Fibroblast of the aortic adventitia (primary cell): Measurements from ENCODE around the gene AP1S3. TPM values are rescaled to one million over a fixed set of nuclear protein-coding genes. Genes with fewer than 3 reads are reported as not detected.

ENCODE experiments used
- DNase-seq: peaks from one replicate; pipeline ENCODE4 v3.0.0-alpha.2; 2010; ENCODE audit warnings: low read depth
- H3K4me3 ChIP-seq: 2 replicates; pipeline ENCODE4 v1.5.1; 2011; ENCODE audit warnings: low read depth, mild to moderate bottlenecking, control low read depth, low read length, moderate library complexity
- total RNA-seq: library from RNA; depleted of rRNA; stranded (reverse); fragments of >200 nt; gene quantifications from 2 replicates; pipeline ENCODE4 v1.2.3, GENCODE V29; 2012; ENCODE audit warnings: low replicate concordance
- TF ChIP-seq, protein P1 (sequence below): IDR thresholded peaks from 2 replicates; pipeline ENCODE4 v1.5.1; 2011; ENCODE audit warnings: mild to moderate bottlenecking, low read length, control low read depth, inconsistent platforms; ENCODE audit not compliant: insufficient read depth

AP1S3 gene
- total RNA-seq, 1 donor = 8.1 TPM

DNA sequence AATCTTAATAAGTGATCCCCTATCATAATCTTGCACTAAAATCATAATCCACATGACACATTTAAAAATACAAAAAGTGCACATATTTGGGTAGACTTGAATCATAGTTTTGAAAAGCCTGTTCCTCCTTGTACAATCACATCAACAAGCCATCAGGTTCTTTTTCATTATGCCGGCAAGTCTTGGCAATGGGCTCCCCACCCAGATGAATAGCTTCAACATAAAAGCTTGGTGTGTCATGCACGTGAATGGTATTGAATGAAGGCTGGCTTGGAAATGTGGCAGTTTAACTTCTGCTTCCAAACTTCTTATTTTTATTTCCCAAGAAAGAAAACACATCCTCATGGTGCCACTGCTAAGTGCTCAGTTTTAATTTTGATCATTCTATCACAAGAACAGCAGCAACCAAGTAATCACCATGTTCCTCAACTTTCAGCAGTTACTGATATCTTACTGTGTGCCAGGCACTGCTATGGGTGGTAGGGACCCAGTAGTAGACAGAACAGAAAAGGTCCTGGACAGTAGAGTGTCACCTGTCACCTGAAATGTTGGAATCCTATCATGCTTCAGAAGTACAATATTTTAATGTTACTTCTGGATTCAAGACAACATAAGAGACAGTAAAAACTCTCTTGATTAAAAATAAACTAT is 89.9 kb downstream of the AP1S3 start:
- H3K4me3 ChIP-seq = no peak overlapping the region
- no peak for DNase-seq
- TF ChIP-seq, protein P1, sequence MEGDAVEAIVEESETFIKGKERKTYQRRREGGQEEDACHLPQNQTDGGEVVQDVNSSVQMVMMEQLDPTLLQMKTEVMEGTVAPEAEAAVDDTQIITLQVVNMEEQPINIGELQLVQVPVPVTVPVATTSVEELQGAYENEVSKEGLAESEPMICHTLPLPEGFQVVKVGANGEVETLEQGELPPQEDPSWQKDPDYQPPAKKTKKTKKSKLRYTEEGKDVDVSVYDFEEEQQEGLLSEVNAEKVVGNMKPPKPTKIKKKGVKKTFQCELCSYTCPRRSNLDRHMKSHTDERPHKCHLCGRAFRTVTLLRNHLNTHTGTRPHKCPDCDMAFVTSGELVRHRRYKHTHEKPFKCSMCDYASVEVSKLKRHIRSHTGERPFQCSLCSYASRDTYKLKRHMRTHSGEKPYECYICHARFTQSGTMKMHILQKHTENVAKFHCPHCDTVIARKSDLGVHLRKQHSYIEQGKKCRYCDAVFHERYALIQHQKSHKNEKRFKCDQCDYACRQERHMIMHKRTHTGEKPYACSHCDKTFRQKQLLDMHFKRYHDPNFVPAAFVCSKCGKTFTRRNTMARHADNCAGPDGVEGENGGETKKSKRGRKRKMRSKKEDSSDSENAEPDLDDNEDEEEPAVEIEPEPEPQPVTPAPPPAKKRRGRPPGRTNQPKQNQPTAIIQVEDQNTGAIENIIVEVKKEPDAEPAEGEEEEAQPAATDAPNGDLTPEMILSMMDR = no peak

DNA sequence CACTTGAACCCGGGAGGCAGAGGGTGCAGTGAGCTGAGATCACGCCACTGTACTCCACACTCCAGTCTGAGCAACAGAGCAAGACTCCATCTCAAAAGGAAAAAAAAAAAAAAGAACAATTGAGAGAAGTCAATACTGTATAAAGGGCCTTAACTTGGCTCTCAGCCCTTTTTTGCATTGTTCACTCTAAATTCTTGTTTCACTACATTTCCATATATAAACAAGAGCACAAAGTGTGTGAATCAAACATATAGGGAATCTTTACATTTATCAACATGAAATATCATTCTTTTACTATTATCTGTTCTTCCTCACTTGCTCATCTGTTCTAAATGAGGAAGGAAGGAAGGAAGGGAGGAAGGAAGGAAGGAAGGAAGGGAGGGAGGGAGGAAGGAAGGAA is 90.8 kb downstream of the AP1S3 start:
- H3K4me3 ChIP-seq = no peak overlapping the region
- TF ChIP-seq, protein P1 = no peak
- DNase-seq = no peak

DNA sequence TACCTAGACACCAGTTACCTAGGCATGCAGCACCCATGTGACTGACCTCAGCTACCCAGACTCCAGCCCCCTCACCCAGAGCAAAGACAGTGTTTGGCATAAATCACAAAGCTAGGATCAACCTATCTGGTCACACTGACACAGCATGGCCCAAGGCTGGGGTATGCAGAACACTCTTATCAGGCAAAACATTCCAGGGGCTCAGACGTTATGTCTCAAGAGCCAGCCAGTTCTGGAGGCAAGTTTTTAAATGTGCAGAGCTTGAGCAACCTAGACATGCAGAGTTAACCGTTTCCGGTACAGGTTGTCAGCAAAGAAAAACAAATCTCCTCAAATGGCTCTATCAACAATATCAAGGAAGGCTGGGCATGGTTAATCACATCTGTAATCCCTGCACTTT is 92.8 kb downstream of the AP1S3 start:
- TF ChIP-seq, protein P1 = no peak
- DNase-seq = peak; percentile 55

DNA sequence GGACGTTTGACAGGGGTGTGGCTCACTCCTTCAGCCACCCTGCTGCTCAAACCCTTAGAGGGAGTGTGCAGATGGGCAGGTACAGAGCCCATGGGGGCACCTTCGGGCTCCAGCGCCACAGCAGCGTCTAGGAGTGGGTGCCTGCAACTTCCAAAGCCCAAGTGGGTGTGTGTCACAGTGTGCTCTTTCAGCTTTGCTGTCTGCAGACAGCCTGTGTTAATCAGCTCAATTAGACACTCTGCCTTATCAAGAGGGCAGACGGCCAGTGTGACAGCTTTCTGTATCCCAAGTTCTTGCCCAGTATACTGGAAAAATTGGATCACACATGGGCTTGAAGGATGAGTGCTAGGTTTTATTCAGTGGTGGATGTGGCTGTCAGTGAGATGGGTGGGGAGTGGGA is 96.7 kb downstream of the AP1S3 start:
- DNase-seq = no peak
- TF ChIP-seq, protein P1 = no peak
- no peak overlapping the region for H3K4me3 ChIP-seq

More for the DNA sequence above, 92.8 kb downstream of the AP1S3 start:
- H3K4me3 ChIP-seq = no peak overlapping the region

DNA sequence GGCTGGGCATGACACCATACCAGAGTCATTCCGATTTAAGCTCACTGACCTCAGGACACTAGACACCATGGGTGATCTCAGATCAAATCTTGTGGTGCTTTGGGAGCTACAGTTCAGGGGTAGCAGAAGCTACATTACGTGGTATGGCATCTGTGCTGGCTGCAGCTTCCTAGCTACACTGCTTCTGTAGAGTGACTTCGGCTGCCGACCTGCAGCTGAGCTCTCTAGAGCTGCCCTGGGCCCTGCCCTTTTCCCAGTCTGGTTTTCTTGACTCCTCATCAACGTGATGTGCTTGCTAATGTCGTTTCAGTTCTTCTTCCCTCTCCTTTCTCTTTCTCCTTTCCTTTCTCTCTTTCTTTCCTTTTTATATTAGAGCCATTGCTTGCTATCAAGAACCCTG is 100.2 kb downstream of the AP1S3 start:
- no peak for DNase-seq
- H3K4me3 ChIP-seq = no peak overlapping the region
- TF ChIP-seq, protein P1 = no peak

DNA sequence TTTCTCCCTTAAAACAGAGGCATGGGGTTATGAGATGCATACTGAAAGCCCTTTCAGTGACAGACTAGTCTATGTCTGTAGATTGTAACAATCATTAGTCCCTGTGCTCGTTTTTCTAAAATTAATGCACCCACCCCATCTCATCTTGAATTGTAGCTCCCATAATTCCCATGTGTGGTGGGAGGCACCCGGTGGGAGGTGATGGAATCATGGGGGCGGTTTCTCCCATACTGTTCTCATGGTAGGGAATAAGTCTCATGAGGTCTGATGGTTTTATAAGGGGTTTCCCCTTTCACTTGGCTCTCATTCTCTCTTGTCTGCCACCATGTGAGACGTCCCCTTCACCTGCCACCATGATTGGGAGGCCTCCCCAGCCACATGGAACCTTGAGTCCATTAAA is 100.9 kb downstream of the AP1S3 start:
- DNase-seq = no peak
- TF ChIP-seq, protein P1 = no peak
- no peak overlapping the region for H3K4me3 ChIP-seq
